Activated CD8-positive, alpha-beta memory T cell treated with anti-CD3 and anti-CD28 coated beads, Interleukin-2, amount 50 U/mL, for 4 hours (primary cell): Measurements from ENCODE around the gene ABCC1.
"Not testable (repeated sequence)": the region's sequence is repeated elsewhere in the genome, so short reads cannot be mapped to it uniquely, and the experiment has no call there.

Experiments used
- DNase-seq: peaks from one replicate; pipeline ENCODE4 v3.0.0-alpha.2; 2020

The ABCC1 gene

GRCh38 chr16:15949210-15950160 is at the start of gene ABCC1:
Gene ABCC1, plus strand, starts transcription at chr16:15949616. Its CDS starts 136 bp downstream, at chr16:15949752.
- peak; percentile 80 for DNase-seq

- DNase-seq: no peak
These were observed 49.1 kb upstream of the ABCC1 start for GRCh38 chr16:15900357-15900756.

GRCh38 chr16:15900901-15901500 is 48.4 kb upstream of the ABCC1 start:
- no peak for DNase-seq

- no peak for DNase-seq
These were observed 45.5 kb upstream of the ABCC1 start for GRCh38 chr16:15903960-15904359.

- no peak for DNase-seq
These were observed 43.0 kb upstream of the ABCC1 start for GRCh38 chr16:15906439-15906838.

GRCh38 chr16:15907863-15908478 is 41.4 kb upstream of the ABCC1 start:
- DNase-seq: peak; percentile 18

- no peak for DNase-seq
These were observed 38.2 kb upstream of the ABCC1 start for GRCh38 chr16:15911198-15911597.

GRCh38 chr16:15913046-15913698 is 36.2 kb upstream of the ABCC1 start:
- DNase-seq: no peak

GRCh38 chr16:15915555-15916081 is 33.8 kb upstream of the ABCC1 start:
- no peak for DNase-seq

- DNase-seq: no peak
These were observed 33.1 kb upstream of the ABCC1 start for GRCh38 chr16:15916323-15916722.

- not testable (repeated sequence) for DNase-seq
These were observed 31.1 kb upstream of the ABCC1 start for GRCh38 chr16:15918314-15918713.

GRCh38 chr16:15919331-15919730 is 30.1 kb upstream of the ABCC1 start:
- no peak for DNase-seq

- DNase-seq: no peak
These were observed 24.4 kb upstream of the ABCC1 start for GRCh38 chr16:15924996-15925395.

- no peak for DNase-seq
These were observed 23.8 kb upstream of the ABCC1 start for GRCh38 chr16:15925631-15926030.

- no peak for DNase-seq
These were observed 20.9 kb upstream of the ABCC1 start for GRCh38 chr16:15928261-15929104.

GRCh38 chr16:15932939-15933338 is 16.5 kb upstream of the ABCC1 start:
- DNase-seq: no peak

- DNase-seq: no peak
These were observed 15.6 kb upstream of the ABCC1 start for GRCh38 chr16:15933781-15934180.

GRCh38 chr16:15934991-15935390 is 14.4 kb upstream of the ABCC1 start:
- no peak for DNase-seq

GRCh38 chr16:15936809-15937208 is 12.6 kb upstream of the ABCC1 start:
- DNase-seq: not testable (repeated sequence)

GRCh38 chr16:15942931-15943690 is 6.3 kb upstream of the ABCC1 start:
- DNase-seq: no peak
